Kidney (tissue), 14 donors: ENCODE results near the gene RER1. TPM values are rescaled to one million over a fixed set of nuclear protein-coding genes. Genes with fewer than 3 reads are reported as not detected.

Experiments used
- DNase-seq, 5 donors: peaks; one replicate each; pipeline ENCODE4 v3.0.0-alpha.2; 2013 to 2020
- FAIRE-seq: peaks from 2 replicates; lab custom pipeline; 2012; peaks lifted over from hg19 to GRCh38; lab: Jason Lieb, UNC
- H3K27ac ChIP-seq, 2 donors: one replicate each; pipeline ENCODE4 v1.7.0; 2013; ENCODE audit warnings: low read depth in 2 of 2, low read length in 2 of 2, inconsistent platforms in 1 of 2
- H3K27me3 ChIP-seq: one replicate; pipeline ENCODE4 v1.7.1; 2013; ENCODE audit warnings: low read length, inconsistent platforms; ENCODE audit not compliant: control insufficient read depth, insufficient read depth
- H3K36me3 ChIP-seq, 3 donors: one replicate each; pipeline versions ENCODE4 v1.7.0 to v1.7.1; 2013; ENCODE audit warnings: low read length in 3 of 3, control low read depth in 1 of 3, inconsistent platforms in 1 of 3; ENCODE audit not compliant: insufficient read depth in 3 of 3, control insufficient read depth in 2 of 3
- H3K4me1 ChIP-seq, 3 donors: one replicate each; pipeline versions ENCODE4 v1.7.0 to v1.7.1; 2013; ENCODE audit warnings: low read length in 3 of 3, inconsistent platforms in 1 of 3, low read depth in 1 of 3; ENCODE audit not compliant: control insufficient read depth in 2 of 3, insufficient read depth in 2 of 3
- H3K4me3 ChIP-seq, 3 donors: one replicate each; pipeline versions ENCODE4 v1.7.0 to v1.8.1; 2013; ENCODE audit warnings: low read length in 3 of 3, control low read depth in 1 of 3, inconsistent platforms in 1 of 3
- H3K9ac ChIP-seq, 3 donors: one replicate each; pipeline versions ENCODE4 v1.7.0 to v1.7.1; 2013; ENCODE audit warnings: low read length in 3 of 3, control low read depth in 1 of 3, inconsistent platforms in 1 of 3
- H3K9me3 ChIP-seq, 3 donors: one replicate each; pipeline versions ENCODE4 v1.7.0 to v1.7.1; 2013; ENCODE audit warnings: low read length in 3 of 3, control low read depth in 1 of 3, inconsistent platforms in 1 of 3; ENCODE audit not compliant: control insufficient read depth in 2 of 3, insufficient read depth in 1 of 3
- intact Hi-C: fragments of 100-400 bp; cut with DNase I; formaldehyde crosslinking; loops from one replicate; pipeline ENCODE4 v1.11.1; 2022
- polyA plus RNA-seq: library from polyadenylated mRNA; stranded (reverse); fragments of 350-450 nt; fragmentation: Illumina TruSeq; extraction: RNeasy Lipid Tissue Mini Kit (QIAGEN cat#74804); gene quantifications from one replicate; pipeline ENCODE4 v1.2.3, GENCODE V29; 2014; ENCODE audit warnings: low read depth, low replicate concordance; ENCODE audit not compliant: insufficient read depth
- total RNA-seq: library from RNA; stranded (reverse); fragmentation: NEBNext Ultra II Directional; extraction: Animal tissue kit (Norgen Biotek cat#: 25700); gene quantifications from one replicate; pipeline ENCODE4 v1.2.1, GENCODE V29; 2021
- TF ChIP-seq, protein P1 (sequence below): IDR thresholded peaks from 3 replicates; pipeline ENCODE4 v1.5.1; 2012; ENCODE audit warnings: mild to moderate bottlenecking, moderate library complexity, borderline replicate concordance; ENCODE audit not compliant: insufficient read depth; ENCODE audit errors: extremely low read depth
- donor health status: control.
- donor health status: control.
- donor health status: control.
- donor health status: control.
- donor health status: control.
- donor health status: DM: yes; HTN: yes; CAD: no.
- donor health status: Normal renal cell carcinoma (clear cell type).

The RER1 gene
- total and polyA plus RNA-seq, 2 donors from 2014 or later: 158 to 162 TPM

DNA sequence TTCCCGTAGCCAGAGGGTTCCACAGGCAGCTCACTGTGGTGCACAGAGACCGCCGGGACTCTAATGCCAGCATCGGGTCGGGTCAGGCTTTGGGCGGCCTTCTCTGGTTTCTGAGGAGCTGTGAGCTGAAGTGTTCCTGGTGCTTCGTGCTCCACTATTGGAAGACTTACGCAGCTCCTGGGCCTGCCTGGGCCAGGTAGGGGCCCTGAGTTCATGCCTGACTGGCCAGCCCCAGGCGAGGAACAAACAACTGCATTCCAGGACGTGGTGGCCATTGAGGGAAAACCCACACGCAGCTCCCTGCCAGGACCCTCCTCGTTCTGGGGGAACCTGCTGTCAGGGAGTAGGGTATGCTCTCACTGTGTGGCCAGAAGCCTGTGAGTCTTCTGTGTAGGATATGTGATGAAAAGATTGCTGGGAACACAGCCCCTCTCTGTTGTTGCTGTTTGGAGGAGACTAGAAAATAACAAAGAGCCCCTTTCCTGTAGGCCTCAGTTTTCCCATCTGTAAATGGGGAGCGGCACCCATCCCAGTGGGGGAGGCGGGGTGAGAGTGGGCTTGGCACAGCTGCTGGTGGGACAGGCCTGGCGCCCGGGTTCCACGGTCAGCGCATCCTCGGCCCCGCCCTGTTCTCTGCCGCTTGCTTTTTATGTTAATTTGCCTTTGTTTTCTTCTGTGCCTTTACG lies 8.4 kb downstream of the RER1 start:
- TF ChIP-seq, protein P1, sequence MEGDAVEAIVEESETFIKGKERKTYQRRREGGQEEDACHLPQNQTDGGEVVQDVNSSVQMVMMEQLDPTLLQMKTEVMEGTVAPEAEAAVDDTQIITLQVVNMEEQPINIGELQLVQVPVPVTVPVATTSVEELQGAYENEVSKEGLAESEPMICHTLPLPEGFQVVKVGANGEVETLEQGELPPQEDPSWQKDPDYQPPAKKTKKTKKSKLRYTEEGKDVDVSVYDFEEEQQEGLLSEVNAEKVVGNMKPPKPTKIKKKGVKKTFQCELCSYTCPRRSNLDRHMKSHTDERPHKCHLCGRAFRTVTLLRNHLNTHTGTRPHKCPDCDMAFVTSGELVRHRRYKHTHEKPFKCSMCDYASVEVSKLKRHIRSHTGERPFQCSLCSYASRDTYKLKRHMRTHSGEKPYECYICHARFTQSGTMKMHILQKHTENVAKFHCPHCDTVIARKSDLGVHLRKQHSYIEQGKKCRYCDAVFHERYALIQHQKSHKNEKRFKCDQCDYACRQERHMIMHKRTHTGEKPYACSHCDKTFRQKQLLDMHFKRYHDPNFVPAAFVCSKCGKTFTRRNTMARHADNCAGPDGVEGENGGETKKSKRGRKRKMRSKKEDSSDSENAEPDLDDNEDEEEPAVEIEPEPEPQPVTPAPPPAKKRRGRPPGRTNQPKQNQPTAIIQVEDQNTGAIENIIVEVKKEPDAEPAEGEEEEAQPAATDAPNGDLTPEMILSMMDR: no peak
- Histone ChIP-seq H3K36me3 (peaks cover 12 to 59% (median 35%) of the 10 kb centered on the region in 3 donors), H3K27me3 (no peaks in the 10 kb centered on the region), H3K9me3 (no peaks in the 10 kb centered on the region), H3K4me3 (no peak overlapping the region), H3K9ac (peak overlapping the region in 1 of 3 donors; percentile 14), H3K27ac (peak overlapping the region; percentile 75 to 86), H3K4me1 (peaks cover 0 to 10% (median 0%) of the 10 kb centered on the region in 3 donors)
- peak in 4 of 5 donors; percentile 76 to 86 (median 81) for DNase-seq
- no peak for FAIRE-seq
- intact Hi-C loops: no loop called here

DNA sequence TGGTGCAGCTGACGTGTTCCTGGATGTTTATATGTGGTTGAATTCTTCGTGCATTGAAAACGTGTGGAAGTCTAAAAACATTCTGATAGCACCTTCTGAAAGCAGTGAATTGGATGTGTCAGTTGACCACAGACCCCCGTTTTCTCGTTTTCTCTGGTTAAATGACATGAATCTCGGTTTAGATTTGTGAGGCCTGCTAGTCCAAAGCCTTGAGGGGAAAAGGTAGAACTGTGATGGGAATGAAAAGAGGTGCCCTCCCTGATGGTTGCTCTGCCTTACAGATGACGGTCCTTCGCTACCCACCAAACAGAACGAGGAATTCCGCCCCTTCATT lies 8.9 kb downstream of the RER1 start:
- Histone ChIP-seq H3K36me3 (peaks cover 12 to 63% (median 35%) of the 10 kb centered on the region in 3 donors), H3K27me3 (no peaks in the 10 kb centered on the region)

DNA sequence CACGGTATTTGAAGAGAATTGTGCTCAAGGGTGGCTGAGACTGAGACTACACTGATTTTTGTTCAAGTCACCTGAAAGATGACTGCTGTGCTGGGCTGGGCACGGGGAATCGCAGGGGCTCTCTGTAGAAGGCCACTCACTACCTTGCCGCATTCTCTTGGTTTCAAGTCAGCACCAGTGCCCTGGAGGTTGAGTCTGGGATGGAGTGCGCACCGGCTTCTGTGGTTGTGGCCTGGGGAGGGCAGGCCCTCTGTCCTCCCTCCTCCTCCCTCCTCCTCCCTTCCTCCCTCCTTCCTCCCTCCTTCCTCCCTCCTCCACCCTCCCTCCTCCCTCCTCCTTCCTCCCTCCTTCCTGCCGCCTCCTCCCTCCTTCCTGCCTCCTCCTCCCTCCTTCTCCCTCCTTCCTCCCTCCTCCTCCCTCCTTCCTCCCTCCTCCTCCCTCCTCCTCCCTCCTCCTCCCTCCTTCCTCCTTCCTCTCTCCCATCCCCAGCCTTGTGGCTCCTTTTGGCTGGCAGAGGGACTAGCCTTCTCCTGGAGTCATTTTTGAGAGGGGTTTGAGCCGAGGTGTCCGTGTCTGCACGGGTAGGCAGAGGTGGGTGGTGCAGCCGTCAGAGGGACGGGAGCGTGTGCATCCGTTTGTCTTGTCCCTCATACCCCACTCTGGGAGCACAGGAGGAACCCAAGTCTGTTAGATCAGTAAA lies 9.5 kb downstream of the RER1 start:
- Histone ChIP-seq H3K27ac (peak overlapping the region in 1 of 2 donors; percentile 11), H3K9me3 (no peaks in the 10 kb centered on the region), H3K36me3 (peaks cover 12 to 61% (median 35%) of the 10 kb centered on the region in 3 donors), H3K4me3 (no peak overlapping the region), H3K4me1 (peaks cover 0 to 9% (median 0%) of the 10 kb centered on the region in 3 donors), H3K27me3 (no peaks in the 10 kb centered on the region), H3K9ac (no peak overlapping the region)
- FAIRE-seq: no peak
- intact Hi-C loops: no loop called here
- no peak for DNase-seq
- TF ChIP-seq, protein P1: no peak

More for the DNA sequence above, 8.9 kb downstream of the RER1 start:
- Histone ChIP-seq H3K9ac (no peak overlapping the region), H3K9me3 (no peaks in the 10 kb centered on the region), H3K4me1 (peaks cover 0 to 9% (median 0%) of the 10 kb centered on the region in 3 donors), H3K27ac (peak overlapping the region in 1 of 2 donors; percentile 11), H3K4me3 (no peak overlapping the region)
- DNase-seq (no peak), FAIRE-seq (no peak)
- TF ChIP-seq, protein P1: no peak
- intact Hi-C loops: no loop called here
